H1 (cell line): Measurements from ENCODE around the gene PPFIBP2. TPM values are rescaled to one million over a fixed set of nuclear protein-coding genes. Genes with fewer than 3 reads are reported as not detected.

Source experiments
- FOSL1 ChIP-seq: IDR thresholded peaks from 2 replicates; pipeline ENCODE4 v1.6.1; 2011; ENCODE audit warnings: mild to moderate bottlenecking, low read depth, low read length, moderate library complexity; ENCODE audit not compliant: insufficient read depth
- RNF2 ChIP-seq: fragments of 200-900, 300-1000 bp; sonication (generic); IDR thresholded peaks from 2 replicates; pipeline ENCODE4 v1.7.1; 2016; ENCODE audit warnings: borderline replicate concordance, low read depth, mild to moderate bottlenecking, antibody characterized with exemption, low read length; ENCODE audit not compliant: poor library complexity, severe bottlenecking; ENCODE audit errors: missing control alignments
- SIX5 ChIP-seq: IDR thresholded peaks from 2 replicates; pipeline ENCODE4 v1.6.1; 2011; ENCODE audit warnings: mild to moderate bottlenecking, low read depth, low read length
- TAF7 ChIP-seq: optimal IDR thresholded peaks from 2 replicates; pipeline ENCODE3; 2011; ENCODE audit warnings: low read depth, mild to moderate bottlenecking, inconsistent platforms, low read length, moderate library complexity, borderline replicate concordance
- TBP ChIP-seq: IDR thresholded peaks from 2 replicates; pipeline ENCODE4 v1.6.1; 2011; ENCODE audit warnings: low read depth, low read length, improper control_type of control experiment
- ZNF274 ChIP-seq: IDR thresholded peaks from 2 replicates; pipeline ENCODE4 v1.7.0; 2012; ENCODE audit warnings: low read length, borderline replicate concordance; ENCODE audit errors: extremely low read depth
- polyA plus RNA-seq, 7 experiments: library from polyadenylated mRNA; depleted of rRNA in 3 of 7; stranded (reverse) in 5 of 7; unstranded in 2 of 7; fragments of >200 nt in 5 of 7; fragments of 200-250 nt in 2 of 7; gene quantifications; 1 replicate in 5 of 7; 2 replicates in 1 of 7; 4 replicates in 1 of 7; pipeline versions ENCODE4 v1.2.1 to v1.2.3, GENCODE V29; 2011 to 2013; ENCODE audit warnings: missing spikeins in 2 of 7, mixed read lengths in 2 of 7
- total RNA-seq: library from RNA; stranded (reverse); fragmentation: NEBNext Ultra II Directional; extraction: Animal tissue kit (Norgen Biotek cat#: 25700); gene quantifications from 2 replicates; pipeline ENCODE4 v1.2.1, GENCODE V29; 2021
- TF ChIP-seq, protein P1 (sequence below): fragments of 300-600 bp; sonication (generic); IDR thresholded peaks from 2 replicates; pipeline ENCODE4 v1.7.1; 2012; ENCODE audit warnings: low read length, moderate library complexity, mild to moderate bottlenecking, inconsistent platforms; ENCODE audit not compliant: insufficient replicate concordance

Gene PPFIBP2
- total and polyA plus RNA-seq, 2 of the 8 experiments (the other 6 are each of a cell fraction or from before 2014, with no cell fraction given): 5.5 to 9.8 TPM

DNA sequence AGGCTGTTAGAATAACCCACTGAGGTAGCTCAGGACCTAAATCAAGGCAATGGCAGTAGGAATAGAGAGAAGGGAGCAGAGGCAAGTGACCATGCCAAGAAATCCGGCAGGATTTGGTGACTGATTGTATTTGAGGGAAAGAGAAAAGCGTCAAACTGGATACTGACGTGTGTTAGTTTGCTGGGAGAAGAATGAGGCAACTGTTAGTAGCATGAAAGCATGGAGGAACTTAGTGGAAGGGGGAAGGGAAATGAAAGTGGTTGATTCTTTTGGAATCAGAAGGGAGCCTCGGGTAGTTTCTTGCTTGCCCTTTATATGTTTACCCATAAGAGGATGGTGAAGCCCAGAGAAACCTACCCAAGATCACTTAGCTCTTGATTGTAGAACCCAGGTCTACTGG lies 8.3 kb downstream of the PPFIBP2 start (continued):
- TF ChIP-seq, protein P1, sequence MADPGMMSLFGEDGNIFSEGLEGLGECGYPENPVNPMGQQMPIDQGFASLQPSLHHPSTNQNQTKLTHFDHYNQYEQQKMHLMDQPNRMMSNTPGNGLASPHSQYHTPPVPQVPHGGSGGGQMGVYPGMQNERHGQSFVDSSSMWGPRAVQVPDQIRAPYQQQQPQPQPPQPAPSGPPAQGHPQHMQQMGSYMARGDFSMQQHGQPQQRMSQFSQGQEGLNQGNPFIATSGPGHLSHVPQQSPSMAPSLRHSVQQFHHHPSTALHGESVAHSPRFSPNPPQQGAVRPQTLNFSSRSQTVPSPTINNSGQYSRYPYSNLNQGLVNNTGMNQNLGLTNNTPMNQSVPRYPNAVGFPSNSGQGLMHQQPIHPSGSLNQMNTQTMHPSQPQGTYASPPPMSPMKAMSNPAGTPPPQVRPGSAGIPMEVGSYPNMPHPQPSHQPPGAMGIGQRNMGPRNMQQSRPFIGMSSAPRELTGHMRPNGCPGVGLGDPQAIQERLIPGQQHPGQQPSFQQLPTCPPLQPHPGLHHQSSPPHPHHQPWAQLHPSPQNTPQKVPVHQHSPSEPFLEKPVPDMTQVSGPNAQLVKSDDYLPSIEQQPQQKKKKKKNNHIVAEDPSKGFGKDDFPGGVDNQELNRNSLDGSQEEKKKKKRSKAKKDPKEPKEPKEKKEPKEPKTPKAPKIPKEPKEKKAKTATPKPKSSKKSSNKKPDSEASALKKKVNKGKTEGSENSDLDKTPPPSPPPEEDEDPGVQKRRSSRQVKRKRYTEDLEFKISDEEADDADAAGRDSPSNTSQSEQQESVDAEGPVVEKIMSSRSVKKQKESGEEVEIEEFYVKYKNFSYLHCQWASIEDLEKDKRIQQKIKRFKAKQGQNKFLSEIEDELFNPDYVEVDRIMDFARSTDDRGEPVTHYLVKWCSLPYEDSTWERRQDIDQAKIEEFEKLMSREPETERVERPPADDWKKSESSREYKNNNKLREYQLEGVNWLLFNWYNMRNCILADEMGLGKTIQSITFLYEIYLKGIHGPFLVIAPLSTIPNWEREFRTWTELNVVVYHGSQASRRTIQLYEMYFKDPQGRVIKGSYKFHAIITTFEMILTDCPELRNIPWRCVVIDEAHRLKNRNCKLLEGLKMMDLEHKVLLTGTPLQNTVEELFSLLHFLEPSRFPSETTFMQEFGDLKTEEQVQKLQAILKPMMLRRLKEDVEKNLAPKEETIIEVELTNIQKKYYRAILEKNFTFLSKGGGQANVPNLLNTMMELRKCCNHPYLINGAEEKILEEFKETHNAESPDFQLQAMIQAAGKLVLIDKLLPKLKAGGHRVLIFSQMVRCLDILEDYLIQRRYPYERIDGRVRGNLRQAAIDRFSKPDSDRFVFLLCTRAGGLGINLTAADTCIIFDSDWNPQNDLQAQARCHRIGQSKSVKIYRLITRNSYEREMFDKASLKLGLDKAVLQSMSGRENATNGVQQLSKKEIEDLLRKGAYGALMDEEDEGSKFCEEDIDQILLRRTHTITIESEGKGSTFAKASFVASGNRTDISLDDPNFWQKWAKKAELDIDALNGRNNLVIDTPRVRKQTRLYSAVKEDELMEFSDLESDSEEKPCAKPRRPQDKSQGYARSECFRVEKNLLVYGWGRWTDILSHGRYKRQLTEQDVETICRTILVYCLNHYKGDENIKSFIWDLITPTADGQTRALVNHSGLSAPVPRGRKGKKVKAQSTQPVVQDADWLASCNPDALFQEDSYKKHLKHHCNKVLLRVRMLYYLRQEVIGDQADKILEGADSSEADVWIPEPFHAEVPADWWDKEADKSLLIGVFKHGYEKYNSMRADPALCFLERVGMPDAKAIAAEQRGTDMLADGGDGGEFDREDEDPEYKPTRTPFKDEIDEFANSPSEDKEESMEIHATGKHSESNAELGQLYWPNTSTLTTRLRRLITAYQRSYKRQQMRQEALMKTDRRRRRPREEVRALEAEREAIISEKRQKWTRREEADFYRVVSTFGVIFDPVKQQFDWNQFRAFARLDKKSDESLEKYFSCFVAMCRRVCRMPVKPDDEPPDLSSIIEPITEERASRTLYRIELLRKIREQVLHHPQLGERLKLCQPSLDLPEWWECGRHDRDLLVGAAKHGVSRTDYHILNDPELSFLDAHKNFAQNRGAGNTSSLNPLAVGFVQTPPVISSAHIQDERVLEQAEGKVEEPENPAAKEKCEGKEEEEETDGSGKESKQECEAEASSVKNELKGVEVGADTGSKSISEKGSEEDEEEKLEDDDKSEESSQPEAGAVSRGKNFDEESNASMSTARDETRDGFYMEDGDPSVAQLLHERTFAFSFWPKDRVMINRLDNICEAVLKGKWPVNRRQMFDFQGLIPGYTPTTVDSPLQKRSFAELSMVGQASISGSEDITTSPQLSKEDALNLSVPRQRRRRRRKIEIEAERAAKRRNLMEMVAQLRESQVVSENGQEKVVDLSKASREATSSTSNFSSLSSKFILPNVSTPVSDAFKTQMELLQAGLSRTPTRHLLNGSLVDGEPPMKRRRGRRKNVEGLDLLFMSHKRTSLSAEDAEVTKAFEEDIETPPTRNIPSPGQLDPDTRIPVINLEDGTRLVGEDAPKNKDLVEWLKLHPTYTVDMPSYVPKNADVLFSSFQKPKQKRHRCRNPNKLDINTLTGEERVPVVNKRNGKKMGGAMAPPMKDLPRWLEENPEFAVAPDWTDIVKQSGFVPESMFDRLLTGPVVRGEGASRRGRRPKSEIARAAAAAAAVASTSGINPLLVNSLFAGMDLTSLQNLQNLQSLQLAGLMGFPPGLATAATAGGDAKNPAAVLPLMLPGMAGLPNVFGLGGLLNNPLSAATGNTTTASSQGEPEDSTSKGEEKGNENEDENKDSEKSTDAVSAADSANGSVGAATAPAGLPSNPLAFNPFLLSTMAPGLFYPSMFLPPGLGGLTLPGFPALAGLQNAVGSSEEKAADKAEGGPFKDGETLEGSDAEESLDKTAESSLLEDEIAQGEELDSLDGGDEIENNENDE: no peak
- TF ChIP-seq SIX5 (no peak), FOSL1 (no peak), RNF2 (no peak), ZNF274 (no peak), TBP (no peak), TAF7 (no peak)
